Prostate gland (tissue), 2 donors: Measurements from ENCODE around the gene ADAMTS17. TPM values are rescaled to one million over a fixed set of nuclear protein-coding genes. Genes with fewer than 3 reads are reported as not detected.

ENCODE experiments used
- DNase-seq: peaks from one replicate; pipeline ENCODE4 v3.0.0-alpha.2; 2019; ENCODE audit warnings: low spot score
- H3K27ac ChIP-seq, 2 donors: fragments of 200-600 bp; sonication (generic); 2 replicates each; pipeline ENCODE4 v1.5.1; 2017 to 2019
- H3K27me3 ChIP-seq: fragments of 200-600 bp; sonication (generic); replicated peaks from 2 replicates; pipeline ENCODE4 v1.5.1; 2019; ENCODE audit not compliant: insufficient read depth
- H3K36me3 ChIP-seq, 2 donors: fragments of 200-600 bp; sonication (generic); 1 replicate in 1 of 2; 2 replicates in 1 of 2; pipeline versions ENCODE4 v1.5.1 to v1.8.1; 2017 to 2019
- H3K4me1 ChIP-seq: fragments of 200-600 bp; sonication (generic); replicated peaks from 2 replicates; pipeline ENCODE4 v1.5.1; 2019
- H3K4me3 ChIP-seq, 2 donors: fragments of 200-600 bp; sonication (generic); 2 replicates each; pipeline ENCODE4 v1.5.1; 2017 to 2019
- H3K9me3 ChIP-seq: fragments of 200-600 bp; sonication (generic); 2 replicates; pipeline ENCODE4 v1.5.1; 2017
- POLR2A ChIP-seq: fragments of 450-650 bp; IDR thresholded peaks from one replicate; pipeline ENCODE4 v1.6.1; 2016; ENCODE audit warnings: antibody characterized with exemption, mild to moderate bottlenecking
- POLR2AphosphoS5 ChIP-seq: sonication (generic); formaldehyde crosslinking; IDR thresholded peaks from one replicate; pipeline ENCODE4 v1.6.1; 2017; ENCODE audit warnings: antibody characterized with exemption
- WGBS: methylation state at CpG from one replicate; pipeline ENCODE4 v1.1.5; 2018; 5-methylcytosine and 5-hydroxymethylcytosine counted together
- intact Hi-C: fragments of 100-400 bp; cut with DNase I; formaldehyde crosslinking; loops from one replicate; pipeline ENCODE4 v1.14.2; 2022
- total RNA-seq, 2 donors: library from RNA; depleted of rRNA; stranded (reverse); fragments of >200 nt; gene quantifications; one replicate each; pipeline ENCODE4 v1.1.0, GENCODE V29; 2016
- TF ChIP-seq, protein P1 (sequence below), 4 experiments: fragments of 200-600 bp in 2 of 4; fragments of 450-650 bp in 2 of 4; sonication (generic) in 2 of 4; IDR thresholded peaks; 1 replicate in 3 of 4; 2 replicates in 1 of 4; pipeline ENCODE4 v1.5.1; 2016 to 2019; ENCODE audit warnings: antibody characterized with exemption in 4 of 4, mild to moderate bottlenecking in 2 of 4, moderate library complexity in 2 of 4

ADAMTS17 gene
- total RNA-seq, 2 donors from 2014 or later, result 2.7 to 5.6 TPM

DNA sequence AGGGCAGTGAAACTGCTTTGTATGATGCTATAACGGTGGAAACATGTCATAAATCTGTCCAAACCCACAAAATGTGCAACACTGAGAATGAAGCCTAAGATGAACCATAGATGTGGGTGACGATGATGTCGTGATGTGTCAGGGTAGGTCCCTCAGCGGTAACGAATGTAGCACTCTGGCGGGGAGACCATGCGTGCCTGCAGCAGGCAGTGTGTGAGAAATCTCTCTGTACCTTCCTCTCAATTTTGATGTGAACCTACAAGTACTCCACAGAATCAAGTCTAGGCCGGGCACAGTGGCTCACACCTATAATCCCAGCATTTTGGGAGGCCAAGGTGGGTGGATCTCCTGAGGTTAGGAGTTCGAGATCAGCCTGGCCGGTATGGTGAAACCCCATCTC, 340.4 kb downstream of the ADAMTS17 start:
- no peak for TF ChIP-seq POLR2A
- TF ChIP-seq POLR2AphosphoS5, result no peak
- TF ChIP-seq, protein P1, sequence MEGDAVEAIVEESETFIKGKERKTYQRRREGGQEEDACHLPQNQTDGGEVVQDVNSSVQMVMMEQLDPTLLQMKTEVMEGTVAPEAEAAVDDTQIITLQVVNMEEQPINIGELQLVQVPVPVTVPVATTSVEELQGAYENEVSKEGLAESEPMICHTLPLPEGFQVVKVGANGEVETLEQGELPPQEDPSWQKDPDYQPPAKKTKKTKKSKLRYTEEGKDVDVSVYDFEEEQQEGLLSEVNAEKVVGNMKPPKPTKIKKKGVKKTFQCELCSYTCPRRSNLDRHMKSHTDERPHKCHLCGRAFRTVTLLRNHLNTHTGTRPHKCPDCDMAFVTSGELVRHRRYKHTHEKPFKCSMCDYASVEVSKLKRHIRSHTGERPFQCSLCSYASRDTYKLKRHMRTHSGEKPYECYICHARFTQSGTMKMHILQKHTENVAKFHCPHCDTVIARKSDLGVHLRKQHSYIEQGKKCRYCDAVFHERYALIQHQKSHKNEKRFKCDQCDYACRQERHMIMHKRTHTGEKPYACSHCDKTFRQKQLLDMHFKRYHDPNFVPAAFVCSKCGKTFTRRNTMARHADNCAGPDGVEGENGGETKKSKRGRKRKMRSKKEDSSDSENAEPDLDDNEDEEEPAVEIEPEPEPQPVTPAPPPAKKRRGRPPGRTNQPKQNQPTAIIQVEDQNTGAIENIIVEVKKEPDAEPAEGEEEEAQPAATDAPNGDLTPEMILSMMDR (IDR thresholded peaks at IDR 0.05), result no peak
- Histone ChIP-seq H3K27ac (no peak overlapping the region), H3K36me3 (no peaks in the 10 kb centered on the region), H3K4me3 (no peak overlapping the region), H3K4me1 (no peaks in the 10 kb centered on the region), H3K27me3 (no peaks in the 10 kb centered on the region), H3K9me3 (no peaks in the 10 kb centered on the region)
- no peak for DNase-seq
- intact Hi-C loops, result no loop called here
- 90% methylated on average over 10 of the region's 10 CpGs for WGBS

DNA sequence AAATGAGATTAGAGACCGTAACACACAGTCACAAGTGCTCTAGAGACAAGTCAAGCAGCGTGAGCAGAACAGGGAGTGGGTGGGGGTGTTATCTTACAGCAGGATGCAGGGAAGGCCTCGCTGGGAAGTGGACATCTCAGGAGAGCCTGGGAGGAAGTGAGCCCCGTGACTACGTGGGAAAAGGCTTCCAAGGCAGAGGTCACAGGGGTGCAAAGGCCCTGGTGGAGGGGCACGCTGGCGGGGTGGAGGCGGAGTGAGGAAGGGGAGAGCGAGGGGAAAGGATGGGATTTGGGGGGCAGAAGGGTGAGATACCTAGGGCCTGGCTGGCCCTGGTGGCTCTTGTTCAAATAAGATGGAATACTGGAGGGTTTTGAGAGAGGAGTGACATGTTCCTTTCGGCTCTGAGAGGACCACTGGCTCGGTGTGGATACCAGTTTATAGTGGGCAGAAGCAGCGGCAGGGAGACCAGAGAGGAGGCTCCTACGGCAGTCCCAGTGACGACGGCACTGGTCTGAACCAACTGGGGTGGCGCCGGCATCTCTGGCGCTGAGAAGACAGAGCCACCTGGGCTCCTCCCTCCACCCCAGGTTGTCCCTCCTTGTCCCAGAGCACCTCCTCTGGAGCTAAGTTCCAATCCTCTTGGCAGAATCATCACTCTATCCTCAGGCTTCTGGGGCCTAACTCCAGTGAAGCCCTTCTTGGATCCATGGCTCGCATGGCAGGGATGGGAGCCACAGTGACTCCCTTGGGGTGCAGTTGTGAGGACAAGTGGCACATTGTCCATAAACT, 342.3 kb downstream of the ADAMTS17 start:
- Histone ChIP-seq H3K27me3 (no peaks in the 10 kb centered on the region), H3K27ac (no peak overlapping the region), H3K4me1 (no peaks in the 10 kb centered on the region), H3K9me3 (no peaks in the 10 kb centered on the region), H3K36me3 (no peaks in the 10 kb centered on the region), H3K4me3 (no peak overlapping the region)
- intact Hi-C loops, result no loop called here
- 94% methylated on average over 19 of the region's 19 CpGs for WGBS
- no peak for DNase-seq
- no peak for TF ChIP-seq POLR2A
- TF ChIP-seq POLR2AphosphoS5, result no peak
- TF ChIP-seq, protein P1 (IDR thresholded peaks at IDR 0.05), result no peak

DNA sequence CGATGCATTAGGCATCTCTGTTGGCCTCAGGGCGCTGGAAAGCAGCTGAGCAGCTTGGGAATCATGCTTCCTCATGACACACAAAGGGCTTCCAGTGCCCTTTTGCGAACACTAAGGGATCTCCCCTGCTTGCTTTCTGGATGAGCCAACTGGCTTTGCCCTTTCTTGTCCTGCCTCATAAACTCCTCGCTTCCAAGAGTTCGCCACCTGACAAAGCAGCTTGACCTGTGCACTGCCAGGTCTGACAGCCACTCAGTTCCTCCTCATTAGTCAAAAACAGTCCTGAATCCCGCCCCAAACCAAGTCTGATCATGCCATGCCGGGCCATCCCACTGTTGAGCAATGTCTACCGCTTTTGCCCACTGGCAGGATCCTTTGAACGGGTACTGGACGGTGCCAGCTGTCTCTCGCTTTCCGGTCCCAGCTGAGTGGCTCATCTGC, 343.1 kb downstream of the ADAMTS17 start:
- 47% methylated on average over 12 of the region's 12 CpGs for WGBS
- TF ChIP-seq POLR2A, result no peak
- TF ChIP-seq, protein P1 (IDR thresholded peaks at IDR 0.05), result no peak
- peak; percentile 74 for TF ChIP-seq POLR2AphosphoS5
- H3K9me3 ChIP-seq, result no peaks in the 10 kb centered on the region
- DNase-seq, result peak; percentile 74
- no peak overlapping the region for H3K27ac ChIP-seq
- intact Hi-C loops, result no loop called here
- no peaks in the 10 kb centered on the region for H3K4me1 ChIP-seq
- H3K27me3 ChIP-seq, result no peaks in the 10 kb centered on the region
- H3K36me3 ChIP-seq, result no peaks in the 10 kb centered on the region
- H3K4me3 ChIP-seq, result no peak overlapping the region

DNA sequence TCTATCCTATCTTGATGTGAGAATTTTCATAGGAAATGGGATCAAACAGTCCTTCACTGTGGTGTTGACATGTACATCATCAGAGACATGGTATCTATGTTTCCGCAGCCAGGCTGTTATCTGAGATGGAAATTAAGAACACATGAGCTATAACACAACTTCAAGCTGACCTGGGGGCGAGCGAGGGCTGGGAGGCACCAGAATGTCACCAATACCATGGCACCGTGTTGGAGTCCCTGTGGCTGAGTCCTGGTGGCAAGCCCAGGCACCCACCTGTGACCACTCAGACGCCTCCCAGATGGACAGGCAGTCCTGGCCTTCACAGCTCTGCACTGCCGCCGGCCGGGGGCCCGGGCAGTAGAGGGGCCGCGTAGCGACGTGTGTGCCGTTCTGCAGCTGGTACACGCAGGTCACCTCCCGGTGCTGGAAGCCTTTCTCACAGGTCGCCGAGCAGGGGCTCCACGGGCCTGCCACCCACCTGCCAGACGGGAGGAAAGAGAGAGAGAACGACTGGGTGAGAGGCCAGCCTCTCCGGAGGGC, 344.6 kb downstream of the ADAMTS17 start:
- no peaks in the 10 kb centered on the region for H3K9me3 ChIP-seq
- H3K27me3 ChIP-seq, result no peaks in the 10 kb centered on the region
- H3K4me3 ChIP-seq, result no peak overlapping the region
- intact Hi-C loops, result no loop called here
- H3K27ac ChIP-seq, result no peak overlapping the region
- 89% methylated on average over 22 of the region's 22 CpGs for WGBS
- H3K36me3 ChIP-seq, result no peaks in the 10 kb centered on the region
- DNase-seq, result no peak
- no peaks in the 10 kb centered on the region for H3K4me1 ChIP-seq
- TF ChIP-seq, protein P1 (IDR thresholded peaks at IDR 0.05), result no peak

DNA sequence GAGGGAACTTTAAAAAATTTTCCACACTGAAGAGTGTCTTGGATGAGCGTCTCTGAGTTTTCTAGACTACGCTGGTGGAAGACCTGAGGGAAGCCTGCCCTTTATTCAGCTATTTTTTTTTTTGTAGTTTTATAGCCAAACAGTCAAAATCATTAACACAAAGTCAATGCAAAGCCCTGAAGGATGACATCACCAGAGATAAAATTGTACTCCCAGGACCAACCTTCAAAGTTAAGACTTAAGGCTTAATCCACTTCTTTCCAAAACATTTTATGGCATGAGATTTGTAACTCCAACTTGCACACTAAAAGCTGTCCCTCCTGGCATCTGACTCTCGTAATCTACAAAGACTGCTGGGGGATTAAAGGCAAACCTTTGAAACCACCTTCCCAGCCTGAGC, 345.1 kb downstream of the ADAMTS17 start:
- Histone ChIP-seq H3K27me3 (no peaks in the 10 kb centered on the region), H3K36me3 (no peaks in the 10 kb centered on the region), H3K4me3 (no peak overlapping the region), H3K9me3 (no peaks in the 10 kb centered on the region), H3K4me1 (no peaks in the 10 kb centered on the region), H3K27ac (no peak overlapping the region)
- DNase-seq, result no peak
- no peak for TF ChIP-seq POLR2A
- TF ChIP-seq, protein P1 (IDR thresholded peaks at IDR 0.05), result no peak
- TF ChIP-seq POLR2AphosphoS5, result no peak
- intact Hi-C loops, result no loop called here
- WGBS, result 90% methylated on average over 3 of the region's 3 CpGs
